ENCODE results near the gene CALM1.

DNA sequence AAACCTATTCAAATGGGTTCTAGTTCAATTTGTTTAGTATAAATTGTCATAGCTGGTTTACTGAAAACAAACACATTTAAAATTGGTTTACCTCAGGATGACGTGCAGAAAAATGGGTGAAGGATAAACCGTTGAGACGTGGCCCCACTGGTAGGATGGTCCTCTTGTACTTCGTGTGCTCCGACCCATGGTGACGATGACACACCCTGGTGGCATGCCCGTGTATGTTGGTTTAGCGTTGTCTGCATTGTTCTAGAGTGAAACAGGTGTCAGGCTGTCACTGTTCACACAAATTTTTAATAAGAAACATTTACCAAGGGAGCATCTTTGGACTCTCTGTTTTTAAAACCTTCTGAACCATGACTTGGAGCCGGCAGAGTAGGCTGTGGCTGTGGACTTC is 8.3 kb downstream of the CALM1 start:
- TF ChIP-seq CTCF (IDR thresholded peaks at IDR 0.05; ENCODE audit: insufficient read depth, low read length, poor library complexity, severe bottlenecking) (no peak), EZH2phosphoT487 (conservative IDR thresholded peaks at IDR 0.05; ENCODE audit: low read length) (no peak)
